DND-41 (cell line): Measurements from ENCODE around the gene ZFAND2B.

Experiments
- ATAC-seq: fragments of 200-7000 bp; cut with Tn5 transposase; 3 replicates; pipeline ENCODE4 v1.9.1; 2021; ENCODE audit warnings: low read depth; ENCODE audit not compliant: insufficient read depth
- DNase-seq: peaks from one replicate; pipeline ENCODE4 v3.0.0-alpha.2; 2020
- H2AFZ ChIP-seq: 2 replicates; pipeline ENCODE4 v1.6.0; 2012; ENCODE audit warnings: low read depth, low read length
- H3K27ac ChIP-seq: 2 replicates; pipeline ENCODE4 v1.5.1; 2012; ENCODE audit warnings: low read length, inconsistent platforms
- H3K27me3 ChIP-seq: fragments of 200-600 bp; sonication (generic); 2 replicates; pipeline ENCODE4 v1.6.0; 2012; ENCODE audit warnings: low read length, mild to moderate bottlenecking, inconsistent platforms; ENCODE audit not compliant: insufficient read depth, poor library complexity
- H3K36me3 ChIP-seq: 2 replicates; pipeline ENCODE4 v1.5.1; 2012; ENCODE audit warnings: low read length, inconsistent platforms; ENCODE audit not compliant: insufficient read depth
- H3K4me1 ChIP-seq: 2 replicates; pipeline ENCODE4 v1.5.1; 2012; ENCODE audit warnings: mild to moderate bottlenecking, low read length; ENCODE audit not compliant: insufficient read depth
- H3K4me2 ChIP-seq: 2 replicates; pipeline ENCODE4 v1.6.0; 2012; ENCODE audit warnings: mild to moderate bottlenecking, moderate library complexity, low read length, inconsistent platforms; ENCODE audit not compliant: insufficient read depth
- H3K4me3 ChIP-seq, 2 experiments: fragments of 200-600 bp in 1 of 2; shearing (Covaris generic) in 1 of 2; 2 replicates each; pipeline ENCODE4 v1.5.1; 2012 to 2016; ENCODE audit warnings: inconsistent platforms in 2 of 2, low read length in 2 of 2, mild to moderate bottlenecking in 2 of 2, low read depth in 1 of 2, moderate library complexity in 1 of 2
- H3K79me2 ChIP-seq: 2 replicates; pipeline ENCODE4 v1.6.0; 2012; ENCODE audit warnings: low read length, inconsistent platforms; ENCODE audit not compliant: insufficient read depth
- H3K9ac ChIP-seq: 2 replicates; pipeline ENCODE4 v1.6.0; 2012; ENCODE audit warnings: low read depth, mild to moderate bottlenecking, inconsistent platforms, low read length, moderate library complexity
- H3K9me3 ChIP-seq: 2 replicates; pipeline ENCODE4 v1.5.1; 2012; ENCODE audit warnings: low read length, moderate library complexity, mild to moderate bottlenecking, inconsistent platforms; ENCODE audit not compliant: insufficient read depth, severe bottlenecking
- H4K20me1 ChIP-seq: 2 replicates; pipeline ENCODE4 v1.6.0; 2012; ENCODE audit warnings: low read length; ENCODE audit not compliant: insufficient read depth
- EZH2 ChIP-seq: IDR thresholded peaks from 3 replicates; pipeline ENCODE4 v1.6.1; 2012; ENCODE audit warnings: borderline replicate concordance, low read depth, mild to moderate bottlenecking, moderate library complexity, low read length, inconsistent platforms; ENCODE audit not compliant: severe bottlenecking
- TF ChIP-seq, protein P1 (sequence below): IDR thresholded peaks from 2 replicates; pipeline ENCODE4 v1.5.1; 2012; ENCODE audit warnings: borderline replicate concordance, low read length, moderate library complexity, mild to moderate bottlenecking; ENCODE audit not compliant: poor library complexity, severe bottlenecking; ENCODE audit errors: extremely low read depth

Gene ZFAND2B

GRCh38 chr2:219213486-219214071 is 7.0 kb downstream of the ZFAND2B start:
- Histone ChIP-seq H4K20me1 (0 out of 2 replicates have a peak, but pooled peaks cover 3% of the 10 kb centered on the region), H3K4me2 (no peak overlapping the region), H3K79me2 (no peaks in the 10 kb centered on the region), H3K9me3 (no peaks in the 10 kb centered on the region), H3K4me3 (no peak overlapping the region), H3K36me3 (peaks cover 47% of the 10 kb centered on the region), H3K9ac (no peak overlapping the region), H3K27ac (no peak overlapping the region), H3K4me1 (peaks cover 13% of the 10 kb centered on the region), H2AFZ (no peak overlapping the region), H3K27me3 (no peaks in the 10 kb centered on the region)
- ATAC-seq (no peak), DNase-seq (no peak)
- no peak for TF ChIP-seq EZH2
- TF ChIP-seq, protein P1, sequence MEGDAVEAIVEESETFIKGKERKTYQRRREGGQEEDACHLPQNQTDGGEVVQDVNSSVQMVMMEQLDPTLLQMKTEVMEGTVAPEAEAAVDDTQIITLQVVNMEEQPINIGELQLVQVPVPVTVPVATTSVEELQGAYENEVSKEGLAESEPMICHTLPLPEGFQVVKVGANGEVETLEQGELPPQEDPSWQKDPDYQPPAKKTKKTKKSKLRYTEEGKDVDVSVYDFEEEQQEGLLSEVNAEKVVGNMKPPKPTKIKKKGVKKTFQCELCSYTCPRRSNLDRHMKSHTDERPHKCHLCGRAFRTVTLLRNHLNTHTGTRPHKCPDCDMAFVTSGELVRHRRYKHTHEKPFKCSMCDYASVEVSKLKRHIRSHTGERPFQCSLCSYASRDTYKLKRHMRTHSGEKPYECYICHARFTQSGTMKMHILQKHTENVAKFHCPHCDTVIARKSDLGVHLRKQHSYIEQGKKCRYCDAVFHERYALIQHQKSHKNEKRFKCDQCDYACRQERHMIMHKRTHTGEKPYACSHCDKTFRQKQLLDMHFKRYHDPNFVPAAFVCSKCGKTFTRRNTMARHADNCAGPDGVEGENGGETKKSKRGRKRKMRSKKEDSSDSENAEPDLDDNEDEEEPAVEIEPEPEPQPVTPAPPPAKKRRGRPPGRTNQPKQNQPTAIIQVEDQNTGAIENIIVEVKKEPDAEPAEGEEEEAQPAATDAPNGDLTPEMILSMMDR, result no peak

GRCh38 chr2:219214141-219214540 is 7.6 kb downstream of the ZFAND2B start:
- Histone ChIP-seq H3K4me2 (no peak overlapping the region), H3K36me3 (peaks cover 46% of the 10 kb centered on the region), H3K4me1 (peaks cover 12% of the 10 kb centered on the region), H3K9me3 (no peaks in the 10 kb centered on the region), H2AFZ (no peak overlapping the region), H3K4me3 (no peak overlapping the region), H3K79me2 (no peaks in the 10 kb centered on the region), H3K27ac (no peak overlapping the region), H3K27me3 (no peaks in the 10 kb centered on the region), H4K20me1 (peaks cover under 1% of the 10 kb centered on the region; the same call in 1 of the 2 replicates), H3K9ac (no peak overlapping the region)
- ATAC-seq, result no peak
- DNase-seq, result no peak
- TF ChIP-seq, protein P1, result no peak
- no peak for TF ChIP-seq EZH2

DNA sequence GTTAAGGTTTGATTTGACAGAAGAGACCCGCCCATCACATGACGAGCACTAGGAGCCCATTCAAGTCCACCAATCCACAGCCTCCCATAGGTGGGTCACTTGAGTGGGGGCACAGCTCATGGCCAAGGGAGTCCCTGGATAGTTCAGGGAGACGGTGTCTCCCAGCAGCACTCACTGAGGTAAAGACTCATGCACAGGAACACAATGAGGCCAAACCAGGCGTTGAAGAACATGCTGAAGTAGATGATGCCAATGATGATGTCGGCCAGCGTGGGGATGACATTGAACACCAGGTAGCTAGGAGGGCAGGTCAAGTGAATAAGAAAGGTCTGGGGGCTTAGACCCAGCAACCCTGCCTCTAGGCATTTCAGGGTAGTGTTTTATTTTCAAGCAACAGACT is 8.2 kb downstream of the ZFAND2B start:
- Histone ChIP-seq H3K36me3 (peaks cover 47% of the 10 kb centered on the region), H3K27ac (no peak overlapping the region), H3K79me2 (no peaks in the 10 kb centered on the region), H3K9me3 (no peaks in the 10 kb centered on the region), H3K4me3 (no peak overlapping the region), H3K4me2 (no peak overlapping the region), H3K4me1 (peaks cover 12% of the 10 kb centered on the region), H2AFZ (no peak overlapping the region), H3K9ac (no peak overlapping the region), H4K20me1 (no peaks in the 10 kb centered on the region; the same call in 1 of the 2 replicates), H3K27me3 (no peaks in the 10 kb centered on the region)
- ATAC-seq (no peak), DNase-seq (no peak)
- no peak for TF ChIP-seq EZH2
- TF ChIP-seq, protein P1, result no peak
